Adrenal gland (tissue), 5 donors: ENCODE data around the gene KCNJ9.

Experiments used
- POLR2A ChIP-seq, 2 donors: fragments of 450-650 bp; IDR thresholded peaks; one replicate each; pipeline ENCODE4 v1.6.1; 2017; ENCODE audit warnings: antibody characterized with exemption in 2 of 2, mild to moderate bottlenecking in 2 of 2, moderate library complexity in 1 of 2
- TF ChIP-seq, protein P1 (sequence below), 6 experiments: fragments of 450-650 bp in 4 of 6; fragments of 200-600 bp in 2 of 6; sonication (generic) in 1 of 6; IDR thresholded peaks; 1 replicate in 5 of 6; 2 replicates in 1 of 6; pipeline versions ENCODE4 v1.5.1 to v1.8.0; 2016 to 2021; ENCODE audit warnings: antibody characterized with exemption in 6 of 6, mild to moderate bottlenecking in 2 of 6, moderate library complexity in 1 of 6
- donor health status: DM: no; HTN: no; CAD: no.

DNA sequence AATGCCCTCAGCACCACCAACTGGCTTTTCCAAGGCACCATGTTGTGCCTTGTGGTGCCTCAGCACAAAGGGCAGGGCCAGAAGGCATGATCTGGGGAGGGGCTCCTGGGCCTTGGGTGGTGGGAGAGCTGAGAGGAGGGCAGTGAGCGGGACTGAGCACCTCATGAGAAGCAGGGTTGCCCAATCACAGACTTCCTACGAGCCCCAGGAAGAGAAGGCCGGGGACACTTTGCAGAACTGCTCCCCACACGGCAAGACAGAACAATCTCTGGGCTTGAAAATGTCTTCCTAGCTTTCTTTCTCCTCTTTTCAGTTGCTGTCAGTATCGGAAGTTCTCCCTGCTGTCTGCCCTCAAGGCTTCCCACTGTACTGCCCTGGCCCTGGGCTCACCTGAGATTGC, 18.2 kb upstream of the KCNJ9 start:
- no peak for TF ChIP-seq POLR2A (IDR thresholded peaks at IDR 0.05)
- TF ChIP-seq, protein P1, sequence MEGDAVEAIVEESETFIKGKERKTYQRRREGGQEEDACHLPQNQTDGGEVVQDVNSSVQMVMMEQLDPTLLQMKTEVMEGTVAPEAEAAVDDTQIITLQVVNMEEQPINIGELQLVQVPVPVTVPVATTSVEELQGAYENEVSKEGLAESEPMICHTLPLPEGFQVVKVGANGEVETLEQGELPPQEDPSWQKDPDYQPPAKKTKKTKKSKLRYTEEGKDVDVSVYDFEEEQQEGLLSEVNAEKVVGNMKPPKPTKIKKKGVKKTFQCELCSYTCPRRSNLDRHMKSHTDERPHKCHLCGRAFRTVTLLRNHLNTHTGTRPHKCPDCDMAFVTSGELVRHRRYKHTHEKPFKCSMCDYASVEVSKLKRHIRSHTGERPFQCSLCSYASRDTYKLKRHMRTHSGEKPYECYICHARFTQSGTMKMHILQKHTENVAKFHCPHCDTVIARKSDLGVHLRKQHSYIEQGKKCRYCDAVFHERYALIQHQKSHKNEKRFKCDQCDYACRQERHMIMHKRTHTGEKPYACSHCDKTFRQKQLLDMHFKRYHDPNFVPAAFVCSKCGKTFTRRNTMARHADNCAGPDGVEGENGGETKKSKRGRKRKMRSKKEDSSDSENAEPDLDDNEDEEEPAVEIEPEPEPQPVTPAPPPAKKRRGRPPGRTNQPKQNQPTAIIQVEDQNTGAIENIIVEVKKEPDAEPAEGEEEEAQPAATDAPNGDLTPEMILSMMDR (IDR thresholded peaks at IDR 0.05) = no peak
